ENCODE data around the gene HDHD2. TPM values are rescaled to one million over a fixed set of nuclear protein-coding genes. Genes with fewer than 3 reads are reported as not detected.
A peak's percentile ranks its signal among the peaks of the same experiment; 100 is the strongest.

Gene HDHD2
- total and polyA plus RNA-seq, 2 of the 13 experiments (the other 11 are each of a cell fraction or from before 2014, with no cell fraction given): 10.2 to 34.7 TPM

DNA sequence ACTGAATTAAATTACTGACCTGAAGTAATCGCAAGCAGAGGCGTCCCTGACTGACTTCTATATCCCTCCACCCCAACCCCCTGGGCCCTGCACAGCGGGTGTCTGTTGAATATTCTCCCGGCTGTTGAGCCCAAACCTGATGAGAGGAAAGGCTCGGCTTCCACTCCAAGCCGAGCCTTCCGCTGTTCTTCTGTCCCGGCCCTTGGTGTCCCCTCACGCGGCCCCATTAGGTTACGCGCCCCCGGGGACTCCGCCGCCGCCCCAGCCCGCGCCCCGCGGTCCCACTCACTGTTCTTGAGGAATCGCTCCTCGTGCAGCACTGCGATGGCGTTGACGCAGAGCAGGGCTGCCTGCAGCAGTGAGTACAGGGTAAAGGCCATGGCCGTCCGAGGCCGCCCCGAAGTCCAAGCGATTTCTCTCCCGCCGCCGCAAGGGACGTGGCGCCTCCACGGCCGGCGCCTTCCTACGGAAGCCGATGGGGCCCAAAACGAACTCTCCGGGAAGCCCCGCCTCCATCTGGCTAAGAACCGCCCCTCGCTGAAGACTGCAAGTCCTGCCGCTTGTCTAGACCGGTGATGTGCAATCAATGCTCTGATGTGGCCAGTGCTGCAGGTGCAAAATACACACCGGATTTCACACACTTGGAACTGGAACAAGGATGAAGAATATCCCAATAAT is 25.7 kb upstream of the HDHD2 start, which contains the start of gene IER3IP1 (continued):
- TF ChIP-seq, protein P1, sequence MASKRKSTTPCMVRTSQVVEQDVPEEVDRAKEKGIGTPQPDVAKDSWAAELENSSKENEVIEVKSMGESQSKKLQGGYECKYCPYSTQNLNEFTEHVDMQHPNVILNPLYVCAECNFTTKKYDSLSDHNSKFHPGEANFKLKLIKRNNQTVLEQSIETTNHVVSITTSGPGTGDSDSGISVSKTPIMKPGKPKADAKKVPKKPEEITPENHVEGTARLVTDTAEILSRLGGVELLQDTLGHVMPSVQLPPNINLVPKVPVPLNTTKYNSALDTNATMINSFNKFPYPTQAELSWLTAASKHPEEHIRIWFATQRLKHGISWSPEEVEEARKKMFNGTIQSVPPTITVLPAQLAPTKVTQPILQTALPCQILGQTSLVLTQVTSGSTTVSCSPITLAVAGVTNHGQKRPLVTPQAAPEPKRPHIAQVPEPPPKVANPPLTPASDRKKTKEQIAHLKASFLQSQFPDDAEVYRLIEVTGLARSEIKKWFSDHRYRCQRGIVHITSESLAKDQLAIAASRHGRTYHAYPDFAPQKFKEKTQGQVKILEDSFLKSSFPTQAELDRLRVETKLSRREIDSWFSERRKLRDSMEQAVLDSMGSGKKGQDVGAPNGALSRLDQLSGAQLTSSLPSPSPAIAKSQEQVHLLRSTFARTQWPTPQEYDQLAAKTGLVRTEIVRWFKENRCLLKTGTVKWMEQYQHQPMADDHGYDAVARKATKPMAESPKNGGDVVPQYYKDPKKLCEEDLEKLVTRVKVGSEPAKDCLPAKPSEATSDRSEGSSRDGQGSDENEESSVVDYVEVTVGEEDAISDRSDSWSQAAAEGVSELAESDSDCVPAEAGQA (IDR thresholded peaks at IDR 0.05; ENCODE audit: low read depth): no peak
- TF ChIP-seq, protein P1 (CRISPR knock-in tag; IDR thresholded peaks at IDR 0.05; ENCODE audit: borderline replicate concordance): no peak
- TF ChIP-seq HMG20B (CRISPR knock-in tag; conservative IDR thresholded peaks at IDR 0.05) (no peak), ZNF780A (CRISPR knock-in tag; IDR thresholded peaks at IDR 0.05) (no peak), SNRNP70 (IDR thresholded peaks at IDR 0.05; ENCODE audit: low read depth, low read length) (no peak), ZNF232 (CRISPR knock-in tag; IDR thresholded peaks at IDR 0.05; ENCODE audit: borderline replicate concordance) (0 out of 2 replicates have a peak, but pooled peaks have one; percentile 37), ZNF878 (CRISPR knock-in tag; IDR thresholded peaks at IDR 0.05) (no peak), ZNF777 (CRISPR knock-in tag; IDR thresholded peaks at IDR 0.05) (0 out of 2 replicates have a peak, but pooled peaks have one; percentile 37), ZNF20 (CRISPR knock-in tag; IDR thresholded peaks at IDR 0.05) (0 out of 2 replicates have a peak, but pooled peaks have one; percentile 44), U2AF1 (optimal IDR thresholded peaks at IDR 0.05; ENCODE audit: low read depth, low read length) (peak; percentile 31), MBD4 (IDR thresholded peaks at IDR 0.05; ENCODE audit: borderline replicate concordance, low read length) (no peak), CENPT (CRISPR knock-in tag; IDR thresholded peaks at IDR 0.05; ENCODE audit: low read depth) (no peak), ZNF350 (CRISPR knock-in tag; IDR thresholded peaks at IDR 0.05; ENCODE audit: borderline replicate concordance, low read depth) (peak; percentile 37; the same call in 1 of the 2 replicates), IRX3 (CRISPR knock-in tag; IDR thresholded peaks at IDR 0.05; ENCODE audit: borderline replicate concordance, low read depth) (peak; percentile 65; the same call in 1 of the 2 replicates), ZNF546 (CRISPR knock-in tag; conservative IDR thresholded peaks at IDR 0.05) (no peak; the same call in 1 of the 2 replicates), RFX3 (CRISPR knock-in tag; IDR thresholded peaks at IDR 0.05) (no peak)
- TF ChIP-seq, protein P2, sequence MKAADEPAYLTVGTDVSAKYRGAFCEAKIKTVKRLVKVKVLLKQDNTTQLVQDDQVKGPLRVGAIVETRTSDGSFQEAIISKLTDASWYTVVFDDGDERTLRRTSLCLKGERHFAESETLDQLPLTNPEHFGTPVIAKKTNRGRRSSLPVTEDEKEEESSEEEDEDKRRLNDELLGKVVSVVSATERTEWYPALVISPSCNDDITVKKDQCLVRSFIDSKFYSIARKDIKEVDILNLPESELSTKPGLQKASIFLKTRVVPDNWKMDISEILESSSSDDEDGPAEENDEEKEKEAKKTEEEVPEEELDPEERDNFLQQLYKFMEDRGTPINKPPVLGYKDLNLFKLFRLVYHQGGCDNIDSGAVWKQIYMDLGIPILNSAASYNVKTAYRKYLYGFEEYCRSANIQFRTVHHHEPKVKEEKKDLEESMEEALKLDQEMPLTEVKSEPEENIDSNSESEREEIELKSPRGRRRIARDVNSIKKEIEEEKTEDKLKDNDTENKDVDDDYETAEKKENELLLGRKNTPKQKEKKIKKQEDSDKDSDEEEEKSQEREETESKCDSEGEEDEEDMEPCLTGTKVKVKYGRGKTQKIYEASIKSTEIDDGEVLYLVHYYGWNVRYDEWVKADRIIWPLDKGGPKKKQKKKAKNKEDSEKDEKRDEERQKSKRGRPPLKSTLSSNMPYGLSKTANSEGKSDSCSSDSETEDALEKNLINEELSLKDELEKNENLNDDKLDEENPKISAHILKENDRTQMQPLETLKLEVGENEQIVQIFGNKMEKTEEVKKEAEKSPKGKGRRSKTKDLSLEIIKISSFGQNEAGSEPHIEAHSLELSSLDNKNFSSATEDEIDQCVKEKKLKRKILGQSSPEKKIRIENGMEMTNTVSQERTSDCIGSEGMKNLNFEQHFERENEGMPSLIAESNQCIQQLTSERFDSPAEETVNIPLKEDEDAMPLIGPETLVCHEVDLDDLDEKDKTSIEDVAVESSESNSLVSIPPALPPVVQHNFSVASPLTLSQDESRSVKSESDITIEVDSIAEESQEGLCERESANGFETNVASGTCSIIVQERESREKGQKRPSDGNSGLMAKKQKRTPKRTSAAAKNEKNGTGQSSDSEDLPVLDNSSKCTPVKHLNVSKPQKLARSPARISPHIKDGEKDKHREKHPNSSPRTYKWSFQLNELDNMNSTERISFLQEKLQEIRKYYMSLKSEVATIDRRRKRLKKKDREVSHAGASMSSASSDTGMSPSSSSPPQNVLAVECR (CRISPR knock-in tag; IDR thresholded peaks at IDR 0.05; ENCODE audit: borderline replicate concordance): peak; percentile 90
- TF ChIP-seq, protein P3, sequence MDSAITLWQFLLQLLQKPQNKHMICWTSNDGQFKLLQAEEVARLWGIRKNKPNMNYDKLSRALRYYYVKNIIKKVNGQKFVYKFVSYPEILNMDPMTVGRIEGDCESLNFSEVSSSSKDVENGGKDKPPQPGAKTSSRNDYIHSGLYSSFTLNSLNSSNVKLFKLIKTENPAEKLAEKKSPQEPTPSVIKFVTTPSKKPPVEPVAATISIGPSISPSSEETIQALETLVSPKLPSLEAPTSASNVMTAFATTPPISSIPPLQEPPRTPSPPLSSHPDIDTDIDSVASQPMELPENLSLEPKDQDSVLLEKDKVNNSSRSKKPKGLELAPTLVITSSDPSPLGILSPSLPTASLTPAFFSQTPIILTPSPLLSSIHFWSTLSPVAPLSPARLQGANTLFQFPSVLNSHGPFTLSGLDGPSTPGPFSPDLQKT (CRISPR knock-in tag; IDR thresholded peaks at IDR 0.05; ENCODE audit: borderline replicate concordance): no peak
